Measurements from ENCODE around the gene MCC. TPM values are rescaled to one million over a fixed set of nuclear protein-coding genes. Genes with fewer than 3 reads are reported as not detected.

The MCC gene
- total and polyA plus RNA-seq, 12 donors: 4.2 to 34.1 (median 25.2) TPM

DNA sequence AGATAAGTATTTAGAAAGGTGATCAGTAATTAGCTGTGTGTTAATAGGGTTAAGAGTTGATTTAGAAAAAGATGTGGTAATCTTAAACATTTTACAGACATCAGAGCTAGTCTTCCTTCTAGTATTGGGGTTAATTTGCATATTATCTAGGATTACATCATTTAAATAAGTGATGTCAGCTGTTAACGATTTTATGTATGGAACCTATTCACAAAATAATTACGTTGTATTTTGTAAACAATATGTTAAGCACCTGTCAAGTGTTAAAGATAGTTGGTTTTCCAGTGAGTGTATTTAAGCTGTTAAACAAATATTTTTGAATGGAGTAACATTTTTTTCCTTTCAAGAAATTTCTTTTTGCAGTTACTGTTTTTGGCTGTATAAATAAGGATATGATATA, 509.4 kb downstream of the MCC start:
- peaks cover 4 to 60% (median 37%) of the 10 kb centered on the region in 9 donors for H3K4me1 ChIP-seq
- peak overlapping the region in 4 of 10 donors; percentile 73 to 93 (median 75) for H3K4me3 ChIP-seq
- no peaks in the 10 kb centered on the region for H3K9me3 ChIP-seq
- WGBS, 2 donors: 18 to 23% methylated on average over 2 of the region's 2 CpGs
- H3K36me3 ChIP-seq: peaks cover 0 to 24% (median 3%) of the 10 kb centered on the region in 9 donors
- TF ChIP-seq, protein P1, sequence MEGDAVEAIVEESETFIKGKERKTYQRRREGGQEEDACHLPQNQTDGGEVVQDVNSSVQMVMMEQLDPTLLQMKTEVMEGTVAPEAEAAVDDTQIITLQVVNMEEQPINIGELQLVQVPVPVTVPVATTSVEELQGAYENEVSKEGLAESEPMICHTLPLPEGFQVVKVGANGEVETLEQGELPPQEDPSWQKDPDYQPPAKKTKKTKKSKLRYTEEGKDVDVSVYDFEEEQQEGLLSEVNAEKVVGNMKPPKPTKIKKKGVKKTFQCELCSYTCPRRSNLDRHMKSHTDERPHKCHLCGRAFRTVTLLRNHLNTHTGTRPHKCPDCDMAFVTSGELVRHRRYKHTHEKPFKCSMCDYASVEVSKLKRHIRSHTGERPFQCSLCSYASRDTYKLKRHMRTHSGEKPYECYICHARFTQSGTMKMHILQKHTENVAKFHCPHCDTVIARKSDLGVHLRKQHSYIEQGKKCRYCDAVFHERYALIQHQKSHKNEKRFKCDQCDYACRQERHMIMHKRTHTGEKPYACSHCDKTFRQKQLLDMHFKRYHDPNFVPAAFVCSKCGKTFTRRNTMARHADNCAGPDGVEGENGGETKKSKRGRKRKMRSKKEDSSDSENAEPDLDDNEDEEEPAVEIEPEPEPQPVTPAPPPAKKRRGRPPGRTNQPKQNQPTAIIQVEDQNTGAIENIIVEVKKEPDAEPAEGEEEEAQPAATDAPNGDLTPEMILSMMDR (IDR thresholded peaks at IDR 0.05): no peak
- H3K27ac ChIP-seq: no peak overlapping the region
- intact Hi-C loops (cut with DNase I): loop anchor here in 1 of 10 donors (5.0 kb wide), 2 partner anchors 57 to 533 kb away; partner anchors contain the start of genes REEP5 and YTHDC2
- DNase-seq (no peak), ATAC-seq (no peak)
- no peaks in the 10 kb centered on the region for H3K27me3 ChIP-seq

DNA sequence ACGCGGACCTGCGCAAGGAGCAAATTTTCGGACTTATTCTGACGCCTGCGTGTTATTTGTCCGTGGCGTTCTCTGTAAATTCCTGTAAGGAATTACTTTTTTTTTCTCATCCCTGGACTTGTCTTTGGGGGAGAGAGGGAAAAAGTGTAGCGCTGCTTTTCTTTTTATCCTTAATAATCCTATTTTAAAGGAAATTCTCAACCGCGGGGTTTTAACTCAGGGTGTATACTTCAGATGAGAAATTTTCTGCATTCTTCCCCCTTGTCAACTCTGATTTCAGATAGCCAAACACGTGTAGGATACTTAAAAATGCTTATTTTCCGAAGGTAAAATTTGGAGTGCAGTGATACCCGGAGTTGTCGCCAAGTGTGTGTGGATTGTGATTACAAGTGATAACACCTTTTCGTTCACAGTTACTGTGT, 510.8 kb downstream of the MCC start:
- Histone ChIP-seq H3K36me3 (peaks cover 0 to 17% (median 0%) of the 10 kb centered on the region in 9 donors), H3K27ac (peak overlapping the region; percentile 86 to 94 (median 92)), H3K4me1 (peaks cover 4 to 48% (median 35%) of the 10 kb centered on the region in 9 donors), H3K27me3 (no peaks in the 10 kb centered on the region), H3K9me3 (no peaks in the 10 kb centered on the region), H3K4me3 (peak overlapping the region; percentile 73 to 94 (median 86))
- WGBS, 2 donors: 0 to 1% methylated on average over 16 of the region's 16 CpGs
- DNase-seq (no peak), ATAC-seq (peak in 2 of 8 donors; percentile 0 to 8)
- intact Hi-C loops (cut with DNase I): loop anchor here in 1 of 10 donors (5.0 kb wide), 2 partner anchors 55 to 535 kb away; partner anchors contain the start of genes REEP5 and YTHDC2
- TF ChIP-seq, protein P1 (IDR thresholded peaks at IDR 0.05): no peak

DNA sequence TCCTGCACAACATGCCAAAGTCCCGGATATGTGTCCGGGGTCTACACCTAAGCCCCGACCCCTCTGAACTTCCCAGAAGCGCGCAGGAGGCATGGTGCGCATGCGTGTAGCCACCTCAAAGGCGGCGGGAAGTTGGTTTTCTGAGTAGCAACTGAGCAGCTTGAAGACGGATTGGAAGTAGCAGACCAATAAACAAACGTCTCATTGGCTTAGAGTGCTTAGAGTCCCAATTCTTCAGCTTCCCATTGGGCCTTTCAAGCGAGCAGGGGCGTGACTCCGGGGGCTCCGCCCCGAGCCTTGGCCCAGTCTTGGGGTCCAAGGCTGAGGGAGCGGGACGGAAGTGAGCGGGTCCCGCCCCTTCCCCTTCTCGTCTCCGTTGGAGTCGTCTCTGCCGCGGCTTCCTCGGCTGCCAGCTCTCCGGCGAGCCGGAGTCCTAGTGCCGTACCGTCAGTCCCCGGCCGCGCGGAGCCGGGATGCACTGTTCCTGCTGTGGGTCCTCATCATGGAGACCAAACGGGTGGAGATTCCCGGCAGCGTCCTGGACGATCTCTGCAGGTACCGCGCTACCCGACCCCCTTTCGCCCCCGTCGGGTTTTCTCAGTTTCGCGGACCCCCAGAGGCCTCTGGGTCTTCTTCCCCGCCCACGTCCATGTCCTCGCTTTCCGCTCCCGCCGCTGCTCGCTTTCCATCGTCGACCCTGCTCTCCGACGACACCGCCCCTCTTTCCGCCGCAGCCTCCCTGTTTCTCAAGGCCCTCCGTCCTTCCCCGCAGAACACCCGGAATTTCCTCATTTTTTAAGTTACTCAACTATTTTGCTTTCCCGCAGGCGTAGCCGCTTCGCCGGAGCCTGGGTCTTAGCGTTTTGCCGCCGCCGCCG, 511.6 kb downstream of the MCC start, which contains the start of gene DCP2:
TSS of gene DCP2 (plus strand) at position 367 of the 878 bp plus-strand sequence. CDS start at position 503, 136 bp downstream.
- DNase-seq (peak; percentile 94 to 96), ATAC-seq (peak; percentile 99)
- peaks cover 4 to 43% (median 35%) of the 10 kb centered on the region in 9 donors for H3K4me1 ChIP-seq
- intact Hi-C loops (cut with DNase I): loop anchor here in 1 of 10 donors (5.0 kb wide), 2 partner anchors 54 to 536 kb away; partner anchors contain the start of genes REEP5 and YTHDC2
- WGBS, 2 donors: 0% methylated on average over 73 to 75 of the region's 75 CpGs
- H3K27ac ChIP-seq: peak within 1 kb of the TSS; percentile 86 to 94 (median 92)
- H3K36me3 ChIP-seq: peaks cover 0 to 9% (median 0%) of the 10 kb centered on the region in 9 donors
- H3K27me3 ChIP-seq: no peaks in the 10 kb centered on the region
- peak within 1 kb of the TSS; percentile 73 to 94 (median 86) for H3K4me3 ChIP-seq
- H3K9me3 ChIP-seq: no peaks in the 10 kb centered on the region
- TF ChIP-seq, protein P1 (IDR thresholded peaks at IDR 0.05): no peak

DNA sequence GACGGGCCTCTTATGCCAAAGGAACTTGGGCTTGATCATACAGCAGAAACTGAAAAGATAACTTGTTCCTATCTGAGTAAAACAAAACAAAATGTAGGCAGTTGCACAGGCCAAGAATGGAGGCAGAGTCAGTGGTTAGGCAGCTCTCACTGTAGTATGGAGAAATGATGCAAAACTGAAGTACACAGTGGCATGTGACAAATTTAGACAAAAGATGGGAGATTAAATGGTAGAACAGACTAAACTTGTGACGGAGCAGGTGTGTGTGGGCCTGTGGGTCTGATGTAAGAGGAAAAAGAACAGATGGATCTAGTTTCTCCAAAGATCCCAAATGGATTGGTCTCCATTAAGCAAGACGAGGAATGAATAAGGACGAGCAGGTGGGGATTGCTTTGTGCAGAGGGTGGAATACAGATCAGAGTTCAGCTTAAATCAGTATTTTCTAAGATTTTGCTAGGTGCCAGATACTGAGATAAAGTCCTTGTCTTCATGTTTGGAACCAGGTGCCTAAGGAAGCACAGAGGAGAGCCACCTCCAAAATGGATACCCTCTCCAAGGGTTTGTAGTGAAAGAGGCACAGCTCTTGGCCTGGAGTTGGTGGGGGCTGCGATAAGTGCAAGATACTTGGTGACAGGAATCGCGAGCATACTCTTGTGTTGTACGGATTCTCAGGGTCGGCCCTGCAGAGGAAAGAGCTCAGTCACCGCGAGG, 512.4 kb downstream of the MCC start:
- WGBS, 2 donors: 31 to 35% methylated on average over 11 of the region's 11 CpGs
- peak in 1 of 8 donors; percentile 27 for ATAC-seq
- Histone ChIP-seq H3K4me1 (peaks cover 4 to 40% (median 35%) of the 10 kb centered on the region in 9 donors), H3K9me3 (no peaks in the 10 kb centered on the region), H3K27ac (peak overlapping the region; percentile 86 to 94 (median 92)), H3K27me3 (no peaks in the 10 kb centered on the region), H3K36me3 (peaks cover 0 to under 1% (median 0%) of the 10 kb centered on the region in 9 donors), H3K4me3 (peak overlapping the region; percentile 33 to 94 (median 82))
- intact Hi-C loops (cut with DNase I): loop anchor here in 1 of 10 donors (5.0 kb wide), 2 partner anchors 54 to 536 kb away; partner anchors contain the start of genes REEP5 and YTHDC2
- TF ChIP-seq, protein P1 (IDR thresholded peaks at IDR 0.05): no peak
- no peak for DNase-seq

Data from heart right ventricle (tissue), 16 donors.